ENCODE results near the gene FGFR2.
"Not testable (repeated sequence)": the region's sequence is repeated elsewhere in the genome, so short reads cannot be mapped to it uniquely, and the experiment has no call there.

The FGFR2 gene

GRCh38 chr10:121520526-121520925 lies 77.7 kb downstream of the FGFR2 start:
- DNase-seq = not testable (repeated sequence)

- no peak for DNase-seq
Measured at GRCh38 chr10:121519901-121520493, 78.2 kb downstream of the FGFR2 start.

GRCh38 chr10:121519411-121519810 lies 78.8 kb downstream of the FGFR2 start:
- DNase-seq = no peak

- no peak for DNase-seq
Measured at GRCh38 chr10:121518333-121518732, 79.9 kb downstream of the FGFR2 start.

- no peak for DNase-seq
Measured at GRCh38 chr10:121516093-121516865, 82.0 kb downstream of the FGFR2 start.

GRCh38 chr10:121514141-121514865 lies 83.9 kb downstream of the FGFR2 start:
- no peak for DNase-seq

- no peak for DNase-seq
Measured at GRCh38 chr10:121511943-121512342, 86.3 kb downstream of the FGFR2 start.

- DNase-seq = no peak
Measured at GRCh38 chr10:121511460-121511859, 86.8 kb downstream of the FGFR2 start.

- DNase-seq = no peak
Measured at GRCh38 chr10:121510201-121510771, 88.0 kb downstream of the FGFR2 start.

GRCh38 chr10:121509796-121510195 lies 88.4 kb downstream of the FGFR2 start:
- no peak for DNase-seq

GRCh38 chr10:121509112-121509511 lies 89.1 kb downstream of the FGFR2 start:
- no peak for DNase-seq

GRCh38 chr10:121503587-121504051 lies 94.6 kb downstream of the FGFR2 start:
- no peak for DNase-seq

- no peak for DNase-seq
Measured at GRCh38 chr10:121501796-121502195, 96.4 kb downstream of the FGFR2 start.

GRCh38 chr10:121500701-121501332 lies 97.4 kb downstream of the FGFR2 start:
- DNase-seq = no peak

GRCh38 chr10:121497513-121498470 lies 100.5 kb downstream of the FGFR2 start:
- no peak for DNase-seq

- DNase-seq = no peak
Measured at GRCh38 chr10:121495719-121496118, 102.5 kb downstream of the FGFR2 start.

- DNase-seq = no peak
Measured at GRCh38 chr10:121494296-121494695, 103.9 kb downstream of the FGFR2 start.

GRCh38 chr10:121493521-121493920 lies 104.7 kb downstream of the FGFR2 start:
- no peak for DNase-seq

- no peak for DNase-seq
Measured at GRCh38 chr10:121490871-121491519, 107.2 kb downstream of the FGFR2 start.

GRCh38 chr10:121485436-121486139 lies 112.7 kb downstream of the FGFR2 start:
- no peak for DNase-seq

- DNase-seq = no peak
Measured at GRCh38 chr10:121484816-121485215, 113.4 kb downstream of the FGFR2 start.
